Vagina (tissue), 2 donors: ENCODE results near the gene CFAP90. TPM values are rescaled to one million over a fixed set of nuclear protein-coding genes. Genes with fewer than 3 reads are reported as not detected.

Experiments
- DNase-seq, 2 donors: peaks; one replicate each; pipeline ENCODE4 v3.0.0-alpha.2; 2017; ENCODE audit errors: extremely low spot score in 2 of 2
- H3K27ac ChIP-seq: fragments of 200-600 bp; sonication (generic); one replicate; pipeline ENCODE4 v1.5.1; 2019
- H3K27me3 ChIP-seq: fragments of 200-600 bp; sonication (generic); one replicate; pipeline ENCODE4 v1.5.1; 2019
- H3K36me3 ChIP-seq, 2 donors: fragments of 200-600 bp; sonication (generic); one replicate each; pipeline ENCODE4 v1.5.1; 2017 to 2019
- H3K4me1 ChIP-seq: fragments of 200-600 bp; sonication (generic); one replicate; pipeline ENCODE4 v1.5.1; 2019
- H3K4me3 ChIP-seq, 2 donors: fragments of 200-600 bp; sonication (generic); 1 replicate in 1 of 2; 2 replicates in 1 of 2; pipeline ENCODE4 v1.5.1; 2016 to 2019
- H3K9me3 ChIP-seq: fragments of 200-600 bp; sonication (generic); one replicate; pipeline ENCODE4 v1.5.1; 2019
- POLR2A ChIP-seq, 2 donors: fragments of 450-650 bp; IDR thresholded peaks; one replicate each; pipeline ENCODE4 v1.6.1; 2017; ENCODE audit warnings: antibody characterized with exemption in 2 of 2, mild to moderate bottlenecking in 2 of 2, moderate library complexity in 2 of 2
- POLR2AphosphoS5 ChIP-seq, 2 donors: sonication (generic); formaldehyde crosslinking; IDR thresholded peaks; one replicate each; pipeline ENCODE4 v1.9.0; 2017; ENCODE audit warnings: antibody characterized with exemption in 2 of 2, mild to moderate bottlenecking in 2 of 2, low read depth in 1 of 2; ENCODE audit not compliant: insufficient read depth in 1 of 2
- intact Hi-C: fragments of 100-400 bp; cut with DNase I; formaldehyde crosslinking; loops from one replicate; pipeline ENCODE4 v1.15.1; 2023
- total RNA-seq: library from RNA; depleted of rRNA; stranded (reverse); fragments of >200 nt; gene quantifications from one replicate; pipeline ENCODE4 v1.2.3, GENCODE V29; 2016
- TF ChIP-seq, protein P1 (sequence below), 3 experiments: fragments of 450-650 bp in 2 of 3; fragments of 200-600 bp in 1 of 3; sonication (generic) in 1 of 3; IDR thresholded peaks; one replicate each; pipeline ENCODE4 v1.5.1; 2017 to 2019; ENCODE audit warnings: antibody characterized with exemption in 3 of 3, mild to moderate bottlenecking in 2 of 3, moderate library complexity in 2 of 3

CFAP90 gene
- total RNA-seq, 1 donor from 2014 or later: 2.5 TPM

DNA sequence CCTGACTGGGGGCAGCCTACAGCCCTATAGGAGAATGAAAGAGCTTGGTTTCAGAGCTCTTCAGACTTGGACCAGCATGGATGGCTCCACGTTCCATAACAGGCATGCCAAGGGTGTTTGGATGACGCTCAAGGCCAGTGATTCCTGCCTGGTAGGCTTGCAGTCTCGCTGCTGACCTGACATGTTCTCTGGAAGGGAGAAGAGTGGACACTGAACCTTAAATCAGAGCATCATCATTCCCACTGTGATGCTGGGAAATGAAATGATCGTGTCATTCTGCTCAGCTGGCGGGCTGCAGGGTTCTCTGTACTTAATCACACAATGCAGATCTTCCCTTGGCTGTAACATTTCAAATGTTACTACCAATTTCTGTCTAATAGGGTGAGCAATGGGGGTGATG is 57.0 kb downstream of the CFAP90 start:
- no peaks in the 10 kb centered on the region for H3K27me3 ChIP-seq
- DNase-seq: peak in 1 of 2 donors; percentile 49
- no peaks in the 10 kb centered on the region for H3K9me3 ChIP-seq
- TF ChIP-seq POLR2A (IDR thresholded peaks at IDR 0.05): no peak
- no peak for TF ChIP-seq POLR2AphosphoS5 (IDR thresholded peaks at IDR 0.05; ENCODE audit: insufficient read depth in 1 of 2, low read depth in 1 of 2)
- intact Hi-C loops: no loop called here
- no peaks in the 10 kb centered on the region for H3K36me3 ChIP-seq
- no peak overlapping the region for H3K27ac ChIP-seq
- H3K4me1 ChIP-seq: no peaks in the 10 kb centered on the region
- no peak overlapping the region for H3K4me3 ChIP-seq

DNA sequence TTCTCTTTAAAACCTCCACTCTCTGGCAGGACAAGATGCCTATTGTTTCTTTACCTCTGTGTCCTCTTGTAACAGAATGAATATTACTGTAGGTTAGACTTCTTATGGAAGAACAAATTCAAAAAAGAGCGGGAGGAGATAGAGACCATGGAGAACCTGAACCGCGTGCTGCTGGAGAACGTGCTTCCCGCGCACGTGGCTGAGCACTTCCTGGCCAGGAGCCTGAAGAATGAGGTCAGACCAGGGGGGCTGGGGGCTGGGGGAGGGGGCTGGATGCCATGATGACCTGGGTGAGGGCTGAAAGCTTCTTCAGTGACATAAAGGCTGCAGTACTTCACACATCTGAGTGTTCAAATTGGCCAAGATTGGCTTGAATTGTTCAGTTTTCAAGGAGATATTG is 61.4 kb downstream of the CFAP90 start:
- no peaks in the 10 kb centered on the region for H3K36me3 ChIP-seq
- no peak overlapping the region for H3K4me3 ChIP-seq
- peak in 1 of 2 donors; percentile 54 for DNase-seq
- H3K27ac ChIP-seq: no peak overlapping the region
- no peaks in the 10 kb centered on the region for H3K9me3 ChIP-seq
- intact Hi-C loops: no loop called here
- H3K27me3 ChIP-seq: no peaks in the 10 kb centered on the region
- TF ChIP-seq POLR2A (IDR thresholded peaks at IDR 0.05) (no peak), POLR2AphosphoS5 (IDR thresholded peaks at IDR 0.05; ENCODE audit: insufficient read depth in 1 of 2, low read depth in 1 of 2) (no peak)
- TF ChIP-seq, protein P1, sequence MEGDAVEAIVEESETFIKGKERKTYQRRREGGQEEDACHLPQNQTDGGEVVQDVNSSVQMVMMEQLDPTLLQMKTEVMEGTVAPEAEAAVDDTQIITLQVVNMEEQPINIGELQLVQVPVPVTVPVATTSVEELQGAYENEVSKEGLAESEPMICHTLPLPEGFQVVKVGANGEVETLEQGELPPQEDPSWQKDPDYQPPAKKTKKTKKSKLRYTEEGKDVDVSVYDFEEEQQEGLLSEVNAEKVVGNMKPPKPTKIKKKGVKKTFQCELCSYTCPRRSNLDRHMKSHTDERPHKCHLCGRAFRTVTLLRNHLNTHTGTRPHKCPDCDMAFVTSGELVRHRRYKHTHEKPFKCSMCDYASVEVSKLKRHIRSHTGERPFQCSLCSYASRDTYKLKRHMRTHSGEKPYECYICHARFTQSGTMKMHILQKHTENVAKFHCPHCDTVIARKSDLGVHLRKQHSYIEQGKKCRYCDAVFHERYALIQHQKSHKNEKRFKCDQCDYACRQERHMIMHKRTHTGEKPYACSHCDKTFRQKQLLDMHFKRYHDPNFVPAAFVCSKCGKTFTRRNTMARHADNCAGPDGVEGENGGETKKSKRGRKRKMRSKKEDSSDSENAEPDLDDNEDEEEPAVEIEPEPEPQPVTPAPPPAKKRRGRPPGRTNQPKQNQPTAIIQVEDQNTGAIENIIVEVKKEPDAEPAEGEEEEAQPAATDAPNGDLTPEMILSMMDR (IDR thresholded peaks at IDR 0.05): no peak
- H3K4me1 ChIP-seq: no peaks in the 10 kb centered on the region

DNA sequence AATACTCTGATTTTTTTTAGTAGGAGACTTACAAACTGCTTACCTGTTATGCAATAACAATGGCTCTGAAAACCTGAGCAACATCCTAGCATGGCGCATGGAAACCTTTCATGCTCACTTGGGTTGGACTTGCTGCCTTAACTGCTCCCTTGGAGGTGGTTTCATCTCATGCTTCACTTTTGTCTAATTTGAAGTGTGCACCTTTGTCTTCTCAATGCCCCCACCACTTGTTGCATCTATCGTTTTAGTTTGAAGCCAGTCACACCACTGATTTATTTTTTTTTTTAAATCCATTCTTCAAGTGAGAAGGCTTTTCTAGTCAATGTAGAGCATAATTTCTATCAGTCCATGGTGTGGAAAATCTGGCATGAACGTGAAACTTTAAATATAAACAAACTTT is 63.2 kb downstream of the CFAP90 start:
- intact Hi-C loops: no loop called here
- peak in 1 of 2 donors; percentile 3 for DNase-seq

DNA sequence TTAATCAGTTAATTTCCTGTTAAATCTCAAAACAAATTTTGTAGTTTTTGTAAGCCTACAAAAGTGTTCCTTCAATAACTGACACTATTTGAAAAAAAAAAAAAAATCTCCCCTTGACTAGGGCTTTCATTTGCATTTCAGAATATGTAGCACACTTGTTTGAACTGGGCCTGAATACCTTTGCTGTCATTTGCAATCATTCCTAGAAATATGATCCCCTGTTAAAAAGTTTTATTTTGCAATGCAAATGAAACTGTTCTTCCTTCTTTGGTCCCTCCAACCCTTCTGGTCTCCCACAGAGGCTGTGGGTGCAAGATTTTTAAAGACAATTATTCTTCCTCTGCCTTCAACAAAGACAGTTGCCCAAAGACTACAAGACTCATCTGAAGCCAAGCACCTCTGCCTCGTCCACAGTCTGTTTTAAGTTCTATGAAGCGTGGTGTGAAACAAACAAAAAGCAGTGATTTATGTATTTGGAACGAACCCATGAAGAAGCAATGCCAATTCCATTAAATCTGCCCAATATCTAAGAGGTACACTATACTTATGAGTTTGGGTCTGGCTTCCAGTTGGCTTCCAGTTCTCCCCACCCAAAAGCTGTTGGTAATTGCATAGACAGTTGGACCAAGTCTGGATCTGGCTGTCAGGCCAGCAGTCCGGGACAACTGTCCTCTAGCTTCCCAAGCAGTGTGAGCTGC is 66.1 kb downstream of the CFAP90 start:
- no peak overlapping the region for H3K27ac ChIP-seq
- H3K9me3 ChIP-seq: no peaks in the 10 kb centered on the region
- no peaks in the 10 kb centered on the region for H3K36me3 ChIP-seq
- no peaks in the 10 kb centered on the region for H3K4me1 ChIP-seq
- DNase-seq: peak in 1 of 2 donors; percentile 58
- intact Hi-C loops: no loop called here
- H3K27me3 ChIP-seq: no peaks in the 10 kb centered on the region
- no peak overlapping the region for H3K4me3 ChIP-seq
- TF ChIP-seq POLR2AphosphoS5 (IDR thresholded peaks at IDR 0.05; ENCODE audit: insufficient read depth in 1 of 2, low read depth in 1 of 2) (no peak), POLR2A (IDR thresholded peaks at IDR 0.05) (no peak)
- TF ChIP-seq, protein P1 (IDR thresholded peaks at IDR 0.05): no peak

More for the DNA sequence above, 63.2 kb downstream of the CFAP90 start:
- Histone ChIP-seq H3K4me3 (no peak overlapping the region), H3K36me3 (no peaks in the 10 kb centered on the region), H3K27ac (no peak overlapping the region), H3K4me1 (no peaks in the 10 kb centered on the region), H3K9me3 (no peaks in the 10 kb centered on the region), H3K27me3 (no peaks in the 10 kb centered on the region)
- TF ChIP-seq POLR2AphosphoS5 (IDR thresholded peaks at IDR 0.05; ENCODE audit: insufficient read depth in 1 of 2, low read depth in 1 of 2) (no peak), POLR2A (IDR thresholded peaks at IDR 0.05) (no peak)
- TF ChIP-seq, protein P1 (IDR thresholded peaks at IDR 0.05): no peak

DNA sequence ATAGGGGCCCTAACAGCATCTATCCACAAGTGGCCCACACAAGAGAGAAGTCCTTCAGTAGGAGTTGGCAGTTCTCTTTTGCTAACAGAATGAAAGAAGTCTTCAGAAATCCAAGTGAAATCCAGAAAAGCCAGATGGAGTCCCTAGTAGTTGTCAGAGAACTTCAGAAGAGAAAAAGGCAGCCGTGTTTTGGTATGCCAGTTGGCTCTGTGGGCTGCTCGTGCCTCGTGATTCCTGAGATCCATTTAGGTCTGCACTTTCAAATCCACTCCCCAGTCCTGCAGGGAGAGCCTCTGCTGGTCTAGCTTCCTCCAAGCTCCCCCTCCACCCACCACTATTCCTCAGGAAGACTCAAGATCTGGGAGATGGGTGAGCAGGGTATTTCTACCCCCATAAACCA is 69.0 kb downstream of the CFAP90 start:
- no peaks in the 10 kb centered on the region for H3K27me3 ChIP-seq
- no peaks in the 10 kb centered on the region for H3K9me3 ChIP-seq
- TF ChIP-seq, protein P1 (IDR thresholded peaks at IDR 0.05): no peak
- TF ChIP-seq POLR2A (IDR thresholded peaks at IDR 0.05): no peak
- no peak for TF ChIP-seq POLR2AphosphoS5 (IDR thresholded peaks at IDR 0.05; ENCODE audit: insufficient read depth in 1 of 2, low read depth in 1 of 2)
- H3K27ac ChIP-seq: no peak overlapping the region
- intact Hi-C loops: no loop called here
- peak in 1 of 2 donors; percentile 49 for DNase-seq
- H3K36me3 ChIP-seq: no peaks in the 10 kb centered on the region
- H3K4me3 ChIP-seq: no peak overlapping the region
- no peaks in the 10 kb centered on the region for H3K4me1 ChIP-seq

Other genes with a start within 250 kb of the CFAP90 start
- 14.7 TPM for gene FASTKD3, start 17.9 kb upstream of the CFAP90 start, total RNA-seq
- 33.1 TPM for gene MTRR, start 18.0 kb upstream of the CFAP90 start, total RNA-seq